PC-9 (cell line): ENCODE results near the gene MRPL34. TPM values are rescaled to one million over a fixed set of nuclear protein-coding genes. Genes with fewer than 3 reads are reported as not detected.

ENCODE experiments used
- BruUV-seq: library from RNA; stranded (reverse); fragments of 400-500 nt; replicated peaks from 2 replicates; lab custom pipeline; 2021; lab: Mats Ljungman, UMichigan
- CTCF ChIA-PET: fragments of 300-600 bp; sonication (Branson Sonifier 250); formaldehyde crosslinking; loops from one replicate; lab custom pipeline; 2022; ENCODE audit warnings: antibody characterized with exemption; lab: Charles Lee
- POLR2A ChIA-PET: fragments of 300-600 bp; sonication (Branson Sonifier 250); formaldehyde crosslinking; loops from one replicate; lab custom pipeline; 2022; ENCODE audit warnings: antibody characterized with exemption; ENCODE audit not compliant: unreplicated experiment; lab: Charles Lee
- DNase-seq, 2 experiments: peaks; one replicate each; pipeline versions ENCODE4 v3.0.0 to v3.0.0-alpha.2; 2015 to 2022; ENCODE audit warnings: mixed read lengths in 1 of 2
- H2AFZ ChIP-seq: fragments of 200-600 bp; sonication (generic); 2 replicates; pipeline ENCODE4 v1.8.1; 2017; ENCODE audit warnings: antibody characterized with exemption
- H3F3A ChIP-seq: fragments of 200-600 bp; sonication (generic); 2 replicates; pipeline ENCODE4 v1.8.1; 2017; ENCODE audit warnings: antibody characterized with exemption, mild to moderate bottlenecking, low read depth; ENCODE audit not compliant: insufficient read depth
- H3K27ac ChIP-seq: fragments of 200-600 bp; sonication (generic); 2 replicates; pipeline ENCODE4 v1.6.1; 2016; ENCODE audit warnings: mixed run types
- H3K27me3 ChIP-seq: fragments of 200-600 bp; sonication (generic); 2 replicates; pipeline ENCODE4 v1.6.1; 2016; ENCODE audit warnings: low read depth, mixed run types; ENCODE audit not compliant: insufficient read depth
- H3K36me3 ChIP-seq: fragments of 200-600 bp; sonication (generic); 2 replicates; pipeline ENCODE4 v1.6.1; 2016; ENCODE audit warnings: low read depth, mixed run types
- H3K4me1 ChIP-seq: fragments of 200-600 bp; sonication (generic); replicated peaks from 2 replicates; pipeline ENCODE4 v1.6.1; 2016; ENCODE audit warnings: mixed run types; ENCODE audit not compliant: insufficient read depth
- H3K4me2 ChIP-seq: fragments of 200-600 bp; sonication (generic); 2 replicates; pipeline ENCODE4 v1.6.1; 2017; ENCODE audit warnings: mixed run types
- H3K4me3 ChIP-seq: fragments of 200-600 bp; sonication (generic); 2 replicates; pipeline ENCODE4 v1.6.1; 2016; ENCODE audit warnings: mixed run types
- H3K79me2 ChIP-seq: fragments of 200-600 bp; sonication (generic); 2 replicates; pipeline ENCODE4 v1.6.1; 2017; ENCODE audit warnings: low read depth, mixed run types
- H3K9me2 ChIP-seq: fragments of 200-600 bp; sonication (generic); 2 replicates; pipeline ENCODE4 v1.8.1; 2017; ENCODE audit warnings: mild to moderate bottlenecking; ENCODE audit not compliant: insufficient read depth
- H3K9me3 ChIP-seq: fragments of 200-600 bp; sonication (generic); 2 replicates; pipeline ENCODE4 v1.8.1; 2016; ENCODE audit warnings: low read depth; ENCODE audit not compliant: insufficient read depth
- H4K20me1 ChIP-seq: fragments of 200-600 bp; sonication (generic); 2 replicates; pipeline ENCODE4 v1.8.1; 2017; ENCODE audit not compliant: insufficient read depth
- EZH2 ChIP-seq: fragments of 200-600 bp; sonication (generic); IDR thresholded peaks from 2 replicates; pipeline ENCODE4 v1.8.0; 2017; ENCODE audit warnings: antibody characterized with exemption, low read depth
- intact Hi-C: fragments of 100-400 bp; cut with micrococcal nuclease; formaldehyde crosslinking; loops from one replicate; pipeline ENCODE4 v1.10.0; 2022; ENCODE audit not compliant: unreplicated experiment
- total RNA-seq: library from RNA; stranded (reverse); gene quantifications from 2 replicates; pipeline ENCODE4 v1.2.3, GENCODE V29; 2021
- TF ChIP-seq, protein P1 (sequence below): fragments of 200-600 bp; sonication (generic); conservative IDR thresholded peaks from 2 replicates; pipeline ENCODE4 v1.6.1; 2017; ENCODE audit warnings: mixed run types, antibody characterized with exemption, mild to moderate bottlenecking, moderate library complexity

Gene MRPL34
- total RNA-seq, 1 experiment from 2014 or later, result 64.8 TPM

DNA sequence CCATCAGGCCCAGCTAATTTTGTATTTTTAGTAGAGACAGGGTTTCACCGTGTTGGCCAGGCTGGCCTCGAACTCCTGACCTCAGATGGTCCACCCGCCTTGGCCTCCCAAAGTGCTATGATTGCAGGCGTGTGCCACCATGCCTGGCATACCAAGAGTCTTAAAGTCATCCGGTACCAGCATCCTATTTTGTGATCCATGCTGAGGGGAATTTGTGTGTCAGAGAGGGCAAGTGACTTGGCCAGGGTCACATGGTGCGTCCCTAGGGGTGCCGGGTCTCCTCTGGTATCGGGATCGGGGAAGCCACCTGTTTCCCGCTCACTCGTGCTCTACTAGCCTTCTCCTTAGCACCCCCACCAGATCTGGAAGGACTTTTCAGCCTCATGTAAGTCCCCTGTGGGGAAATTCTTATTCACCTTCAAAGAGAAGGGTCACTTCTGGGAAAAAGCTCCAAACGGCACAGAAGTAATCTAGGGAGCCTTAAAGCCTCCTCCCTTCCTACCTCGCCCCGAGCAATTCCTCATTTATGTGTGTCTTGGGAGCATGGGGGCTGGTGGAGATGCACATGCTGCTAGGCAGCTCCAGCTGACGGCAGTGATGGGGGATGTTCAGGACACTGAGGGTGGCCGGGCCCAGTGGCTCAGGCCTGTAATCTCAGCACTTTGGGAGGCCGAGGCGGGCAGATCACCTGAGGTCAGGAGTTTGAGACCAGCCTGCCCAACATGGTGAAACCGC is 30.1 kb upstream of the MRPL34 start:
- Histone ChIP-seq H3K9me3 (no peaks in the 10 kb centered on the region), H3K79me2 (no peaks in the 10 kb centered on the region), H4K20me1 (no peaks in the 10 kb centered on the region), H3K27me3 (no peaks in the 10 kb centered on the region), H3K9me2 (no peaks in the 10 kb centered on the region), H3K36me3 (peaks cover 23% of the 10 kb centered on the region), H3K4me3 (no peak overlapping the region), H3K4me1 (no peaks in the 10 kb centered on the region), H3F3A (peaks cover 29% of the 10 kb centered on the region), H3K4me2 (no peak overlapping the region), H3K27ac (no peak overlapping the region), H2AFZ (no peak overlapping the region)
- DNase-seq, result no peak
- intact Hi-C loops, result no loop called here
- no peak for TF ChIP-seq EZH2
- TF ChIP-seq, protein P1, sequence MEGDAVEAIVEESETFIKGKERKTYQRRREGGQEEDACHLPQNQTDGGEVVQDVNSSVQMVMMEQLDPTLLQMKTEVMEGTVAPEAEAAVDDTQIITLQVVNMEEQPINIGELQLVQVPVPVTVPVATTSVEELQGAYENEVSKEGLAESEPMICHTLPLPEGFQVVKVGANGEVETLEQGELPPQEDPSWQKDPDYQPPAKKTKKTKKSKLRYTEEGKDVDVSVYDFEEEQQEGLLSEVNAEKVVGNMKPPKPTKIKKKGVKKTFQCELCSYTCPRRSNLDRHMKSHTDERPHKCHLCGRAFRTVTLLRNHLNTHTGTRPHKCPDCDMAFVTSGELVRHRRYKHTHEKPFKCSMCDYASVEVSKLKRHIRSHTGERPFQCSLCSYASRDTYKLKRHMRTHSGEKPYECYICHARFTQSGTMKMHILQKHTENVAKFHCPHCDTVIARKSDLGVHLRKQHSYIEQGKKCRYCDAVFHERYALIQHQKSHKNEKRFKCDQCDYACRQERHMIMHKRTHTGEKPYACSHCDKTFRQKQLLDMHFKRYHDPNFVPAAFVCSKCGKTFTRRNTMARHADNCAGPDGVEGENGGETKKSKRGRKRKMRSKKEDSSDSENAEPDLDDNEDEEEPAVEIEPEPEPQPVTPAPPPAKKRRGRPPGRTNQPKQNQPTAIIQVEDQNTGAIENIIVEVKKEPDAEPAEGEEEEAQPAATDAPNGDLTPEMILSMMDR, result no peak
- no TSS peak for BruUV-seq
- ChIA-PET POLR2A (no interaction called here), CTCF (no interaction called here)

DNA sequence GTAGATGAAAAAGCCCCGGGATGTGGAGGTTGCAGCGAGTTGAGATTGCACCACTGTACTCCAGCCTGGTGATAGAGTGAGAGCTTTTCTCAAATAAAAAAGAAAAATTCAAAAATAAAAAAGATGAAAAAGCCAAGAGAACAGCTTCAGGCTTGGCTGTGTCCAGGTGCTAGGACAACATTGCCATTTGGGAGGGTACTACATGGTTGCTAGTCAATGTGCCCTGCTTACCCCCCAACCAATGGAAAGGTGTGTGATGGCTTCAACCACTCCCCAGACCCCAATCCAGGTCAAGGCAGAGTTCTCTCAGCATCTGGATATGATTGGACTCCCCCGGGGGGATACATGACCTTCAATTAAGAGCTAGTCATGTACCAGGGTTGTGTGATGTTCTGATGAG is 26.2 kb upstream of the MRPL34 start:
- Histone ChIP-seq H3K4me2 (no peak overlapping the region), H4K20me1 (no peaks in the 10 kb centered on the region), H3K9me2 (no peaks in the 10 kb centered on the region), H3K4me3 (no peak overlapping the region), H3K36me3 (peaks cover 11% of the 10 kb centered on the region), H3K27me3 (no peaks in the 10 kb centered on the region), H3K9me3 (no peaks in the 10 kb centered on the region), H3K79me2 (no peaks in the 10 kb centered on the region), H3F3A (peaks cover 37% of the 10 kb centered on the region), H3K4me1 (no peaks in the 10 kb centered on the region), H2AFZ (no peak overlapping the region), H3K27ac (no peak overlapping the region)
- BruUV-seq, result no TSS peak
- CTCF ChIA-PET, result interaction anchor here (0.6 kb wide), 1 partner anchor 66 kb away, joined by 8 read pairs; no protein-coding TSS in a partner anchor
- intact Hi-C loops, result no loop called here
- DNase-seq, result no peak
- TF ChIP-seq, protein P1, result no peak
- POLR2A ChIA-PET, result no interaction called here

GRCh38 chr19:17281391-17282304 is 24.0 kb upstream of the MRPL34 start, which contains the start of gene ANKLE1:
Gene ANKLE1 (plus strand): TSS chr19:17281901. CDS start chr19:17281921, 20 bp downstream.
- no peak for DNase-seq
- TF ChIP-seq, protein P1, result no peak
- no peak for TF ChIP-seq EZH2
- H3K9me2 ChIP-seq, result no peaks in the 10 kb centered on the region
- POLR2A ChIA-PET, result no interaction called here
- no peaks in the 10 kb centered on the region for H3K27me3 ChIP-seq
- CTCF ChIA-PET, result interaction anchor here (0.6 to 1.0 kb wide), 5 partner anchors 22 to 372 kb away, joined by 3 to 8 read pairs (median 4); no protein-coding TSS in a partner anchor
- peaks cover 33% of the 10 kb centered on the region for H3F3A ChIP-seq
- peak within 1 kb of the TSS; percentile 73 for H3K4me2 ChIP-seq
- no peaks in the 10 kb centered on the region for H3K79me2 ChIP-seq
- no peaks in the 10 kb centered on the region for H3K9me3 ChIP-seq
- H3K27ac ChIP-seq, result no peak within 1 kb of the TSS
- H4K20me1 ChIP-seq, result no peaks in the 10 kb centered on the region
- H3K4me3 ChIP-seq, result no peak within 1 kb of the TSS
- peak within 1 kb of the TSS; percentile 56; the same call in 1 of the 2 replicates for H2AFZ ChIP-seq
- intact Hi-C loops, result loop anchor here (1.0 to 5.0 kb wide), 3 partner anchors 76 to 509 kb away; no protein-coding TSS in a partner anchor
- no peaks in the 10 kb centered on the region for H3K4me1 ChIP-seq
- no TSS peak for BruUV-seq
- H3K36me3 ChIP-seq, result 0 out of 2 replicates have a peak, but pooled peaks cover 4% of the 10 kb centered on the region
